CD14-positive monocyte (primary cell): ENCODE measurements around the gene MLEC. TPM values are rescaled to one million over a fixed set of nuclear protein-coding genes. Genes with fewer than 3 reads are reported as not detected.
A peak's percentile ranks its signal among the peaks of the same experiment; 100 is the strongest.

ENCODE experiments used
- DNase-seq, 3 donors: peaks; one replicate each; pipeline ENCODE4 v3.0.0-alpha.2; 2011 to 2022
- H2AFZ ChIP-seq: 2 replicates; pipeline ENCODE4 v1.6.0; 2012; ENCODE audit warnings: mild to moderate bottlenecking, low read depth, low read length, inconsistent platforms; ENCODE audit not compliant: insufficient read depth, poor library complexity, severe bottlenecking
- H3K27ac ChIP-seq, 2 donors: 1 replicate in 1 of 2; 2 replicates in 1 of 2; pipeline ENCODE4 v1.5.1; 2012 to 2013; ENCODE audit warnings: low read length in 2 of 2, control low read depth in 1 of 2, inconsistent platforms in 1 of 2, low read depth in 1 of 2, mild to moderate bottlenecking in 1 of 2
- H3K27me3 ChIP-seq, 2 donors: one replicate each; pipeline versions ENCODE4 v1.6.0 to v1.6.1; 2011 to 2013; ENCODE audit warnings: low read length in 2 of 2; ENCODE audit not compliant: control insufficient read depth in 2 of 2, insufficient read depth in 2 of 2
- H3K36me3 ChIP-seq, 2 donors: replicated peaks in 1 of 2; 1 replicate in 1 of 2; 2 replicates in 1 of 2; pipeline versions ENCODE4 v1.5.1 to v1.6.1; 2012 to 2013; ENCODE audit warnings: low read length in 2 of 2, control low read depth in 1 of 2, inconsistent platforms in 1 of 2, mild to moderate bottlenecking in 1 of 2; ENCODE audit not compliant: insufficient read depth in 2 of 2, control insufficient read depth in 1 of 2
- H3K4me1 ChIP-seq, 2 donors: 1 replicate in 1 of 2; 2 replicates in 1 of 2; pipeline versions ENCODE4 v1.5.1 to v1.6.1; 2012 to 2013; ENCODE audit warnings: low read length in 2 of 2, control low read depth in 1 of 2, inconsistent platforms in 1 of 2, mild to moderate bottlenecking in 1 of 2, moderate library complexity in 1 of 2; ENCODE audit not compliant: insufficient read depth in 2 of 2, control insufficient read depth in 1 of 2
- H3K4me2 ChIP-seq: replicated peaks from 2 replicates; pipeline ENCODE3; 2012; ENCODE audit warnings: low read length, moderate library complexity, mild to moderate bottlenecking; ENCODE audit not compliant: poor library complexity, severe bottlenecking; ENCODE audit errors: extremely low read depth
- H3K4me3 ChIP-seq, 3 experiments: fragments of 200-600 bp in 1 of 3; sonication (generic) in 1 of 3; replicated peaks in 1 of 3; 1 replicate in 2 of 3; 2 replicates in 1 of 3; pipeline ENCODE4 v1.5.1; 2011 to 2013; ENCODE audit warnings: low read length in 3 of 3, mild to moderate bottlenecking in 3 of 3, control low read depth in 2 of 3, low read depth in 2 of 3, inconsistent platforms in 1 of 3, moderate library complexity in 1 of 3
- H3K79me2 ChIP-seq: 2 replicates; pipeline ENCODE4 v1.6.0; 2012; ENCODE audit warnings: mild to moderate bottlenecking, control low read depth, inconsistent platforms, low read length, moderate library complexity; ENCODE audit not compliant: insufficient read depth
- H3K9ac ChIP-seq: 2 replicates; pipeline ENCODE4 v1.6.0; 2017; ENCODE audit warnings: low read length, mild to moderate bottlenecking; ENCODE audit not compliant: insufficient read depth, poor library complexity, severe bottlenecking
- H3K9me3 ChIP-seq, 2 donors: replicated peaks in 1 of 2; 1 replicate in 1 of 2; 2 replicates in 1 of 2; pipeline versions ENCODE4 v1.5.1 to v1.6.1; 2012 to 2013; ENCODE audit warnings: low read length in 2 of 2, control low read depth in 1 of 2; ENCODE audit not compliant: control insufficient read depth in 1 of 2, insufficient read depth in 1 of 2
- H4K20me1 ChIP-seq: 2 replicates; pipeline ENCODE4 v1.6.0; 2012; ENCODE audit warnings: mild to moderate bottlenecking, low read length, control low read depth, moderate library complexity; ENCODE audit not compliant: insufficient read depth
- H3K27ac Mint-ChIP-seq, 7 donors: one replicate each; pipeline ENCODE4 v1.8.0; 2020; ENCODE audit warnings: mild to moderate bottlenecking in 7 of 7, mixed read lengths in 7 of 7, moderate library complexity in 6 of 7, inconsistent platforms in 2 of 7
- H3K27me3 Mint-ChIP-seq, 3 donors: one replicate each; pipeline ENCODE4 v1.8.0; 2021 to 2022; ENCODE audit warnings: low read depth in 3 of 3, mild to moderate bottlenecking in 3 of 3, mixed read lengths in 3 of 3, moderate library complexity in 3 of 3, inconsistent platforms in 1 of 3
- H3K36me3 Mint-ChIP-seq, 2 donors: one replicate each; pipeline ENCODE4 v1.8.0; 2020; ENCODE audit warnings: mixed read lengths in 2 of 2, inconsistent platforms in 1 of 2, mild to moderate bottlenecking in 1 of 2
- H3K4me1 Mint-ChIP-seq: one replicate; pipeline ENCODE4 v1.8.0; 2020; ENCODE audit warnings: mild to moderate bottlenecking, mixed read lengths
- H3K4me3 Mint-ChIP-seq, 2 donors: one replicate each; pipeline ENCODE4 v1.8.0; 2020; ENCODE audit warnings: mild to moderate bottlenecking in 2 of 2, mixed read lengths in 2 of 2, moderate library complexity in 1 of 2
- H3K9me3 Mint-ChIP-seq, 7 donors: one replicate each; pipeline ENCODE4 v1.8.0; 2020 to 2022; ENCODE audit warnings: mixed read lengths in 7 of 7, mild to moderate bottlenecking in 6 of 7, moderate library complexity in 6 of 7, inconsistent platforms in 2 of 7
- CTCF ChIP-seq: fragments of 200-600 bp; IDR thresholded peaks from one replicate; pipeline ENCODE4 v1.8.0; 2022; ENCODE audit warnings: antibody characterized with exemption, mild to moderate bottlenecking
- WGBS: methylation state at CpG from one replicate; pipeline ENCODE4 v1.1.5; 2013; ENCODE audit warnings: missing lambda C conversion rate; ENCODE audit not compliant: insufficient coverage; 5-methylcytosine and 5-hydroxymethylcytosine counted together
- intact Hi-C, 2 donors: fragments of 100-400 bp; cut with micrococcal nuclease; formaldehyde crosslinking; loops; one replicate each; pipeline versions ENCODE4 v1.15.0 to v1.15.1; 2023
- polyA plus RNA-seq, 3 donors: library from polyadenylated mRNA; depleted of rRNA in 1 of 3; unstranded in 2 of 3; stranded (reverse) in 1 of 3; fragments of 300-500 nt in 2 of 3; fragments of >200 nt in 1 of 3; fragmentation: Illumina TruSeq in 2 of 3; gene quantifications; 1 replicate in 2 of 3; 2 replicates in 1 of 3; pipeline ENCODE4 v1.2.3, GENCODE V29; 2012 to 2021

The MLEC gene
- polyA plus RNA-seq, 3 donors, result 10.9 to 79.5 (median 65.3) TPM

DNA sequence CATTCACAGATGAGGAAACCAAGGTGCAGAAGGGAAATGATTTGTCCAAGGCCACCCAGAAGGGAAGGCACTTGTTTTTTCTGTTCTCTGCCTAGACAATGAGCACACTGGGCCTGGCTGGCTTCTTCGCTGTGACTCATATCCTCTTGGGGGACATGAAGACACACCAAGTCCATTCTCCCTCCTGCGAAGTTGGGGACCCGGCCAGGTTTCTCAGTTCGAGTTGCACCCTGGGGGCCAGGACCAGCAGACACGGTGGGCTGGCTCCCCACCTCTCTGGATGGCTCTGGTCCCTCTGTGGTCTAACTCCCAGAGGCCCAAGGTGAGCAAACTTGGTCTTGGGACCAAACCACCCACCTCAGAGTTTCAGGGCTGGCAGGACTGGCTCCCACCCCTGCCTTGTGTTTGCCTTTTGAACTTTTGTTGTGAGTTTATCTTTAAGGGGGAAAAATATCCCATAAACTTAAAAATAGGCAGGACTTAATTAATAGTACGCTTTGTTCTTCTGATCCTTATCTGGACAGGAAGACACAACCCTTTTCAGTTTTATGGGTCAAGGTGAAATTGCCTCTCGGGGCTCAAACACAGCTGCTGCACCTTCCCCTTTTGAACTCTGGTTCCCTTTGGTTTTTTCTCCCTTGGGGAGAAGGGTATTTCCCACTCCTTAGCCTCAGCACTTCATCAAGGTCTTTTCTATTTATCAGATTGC lies 9.0 kb upstream of the MLEC start:
- Histone ChIP-seq H3K4me2 (peak overlapping the region; percentile 17), H3K4me1 (peaks cover 33 to 50% of the 10 kb centered on the region in 2 donors), H4K20me1 (no peaks in the 10 kb centered on the region), H3K4me3 (no peak overlapping the region), H3K79me2 (no peaks in the 10 kb centered on the region), H3K36me3 (no peaks in the 10 kb centered on the region), H2AFZ (peak overlapping the region; percentile 11), H3K27ac (peak overlapping the region in 1 of 2 donors; percentile 72), H3K27me3 (no peaks in the 10 kb centered on the region), H3K9me3 (no peaks in the 10 kb centered on the region), H3K9ac (no peak overlapping the region)
- intact Hi-C loops, result loop anchor here (5.0 kb wide), 1 partner anchor 34 kb away; the partner anchor contains the start of gene UNC119B (in 2 of the 2)
- Mint-ChIP-seq H3K27me3 (peaks cover 0 to 6% (median 0%) of the 10 kb centered on the region in 3 donors), H3K4me3 (no peak overlapping the region), H3K9me3 (peaks cover 0 to 2% (median 0%) of the 10 kb centered on the region in 7 donors), H3K36me3 (no peaks in the 10 kb centered on the region), H3K27ac (peak overlapping the region in 6 of 7 donors; percentile 46 to 86 (median 83)), H3K4me1 (peaks cover 35% of the 10 kb centered on the region)
- 48% methylated on average over 5 of the region's 7 CpGs for WGBS
- peak; percentile 69 to 74 (median 70) for DNase-seq
- no peak for TF ChIP-seq CTCF

GRCh38 chr12:120678572-120678971 lies 8.4 kb upstream of the MLEC start:
- Histone ChIP-seq H3K4me1 (peaks cover 33 to 50% of the 10 kb centered on the region in 2 donors), H3K79me2 (no peaks in the 10 kb centered on the region), H3K9me3 (no peaks in the 10 kb centered on the region), H3K36me3 (no peaks in the 10 kb centered on the region), H3K4me2 (no peak overlapping the region), H3K27ac (peak overlapping the region in 1 of 2 donors; percentile 72), H3K4me3 (no peak overlapping the region), H2AFZ (no peak overlapping the region), H3K9ac (no peak overlapping the region), H3K27me3 (no peaks in the 10 kb centered on the region), H4K20me1 (no peaks in the 10 kb centered on the region)
- peak overlapping the region in 4 of 7 donors; percentile 21 to 86 (median 53) for H3K27ac Mint-ChIP-seq
- intact Hi-C loops, result loop anchor here (5.0 kb wide), 1 partner anchor 34 kb away; the partner anchor contains the start of gene UNC119B (in 2 of the 2)
- H3K4me1 Mint-ChIP-seq, result peaks cover 37% of the 10 kb centered on the region
- peak in 2 of 3 donors; percentile 16 to 18 for DNase-seq
- H3K9me3 Mint-ChIP-seq, result peaks cover 0 to 2% (median 0%) of the 10 kb centered on the region in 7 donors
- H3K4me3 Mint-ChIP-seq, result no peak overlapping the region
- H3K27me3 Mint-ChIP-seq, result peaks cover 0 to 6% (median 0%) of the 10 kb centered on the region in 3 donors
- WGBS, result 100% methylated on average over 2 of the region's 8 CpGs
- no peak for TF ChIP-seq CTCF
- no peaks in the 10 kb centered on the region for H3K36me3 Mint-ChIP-seq
